ENCODE measurements around the gene HOXB5.

The HOXB5 gene

DNA sequence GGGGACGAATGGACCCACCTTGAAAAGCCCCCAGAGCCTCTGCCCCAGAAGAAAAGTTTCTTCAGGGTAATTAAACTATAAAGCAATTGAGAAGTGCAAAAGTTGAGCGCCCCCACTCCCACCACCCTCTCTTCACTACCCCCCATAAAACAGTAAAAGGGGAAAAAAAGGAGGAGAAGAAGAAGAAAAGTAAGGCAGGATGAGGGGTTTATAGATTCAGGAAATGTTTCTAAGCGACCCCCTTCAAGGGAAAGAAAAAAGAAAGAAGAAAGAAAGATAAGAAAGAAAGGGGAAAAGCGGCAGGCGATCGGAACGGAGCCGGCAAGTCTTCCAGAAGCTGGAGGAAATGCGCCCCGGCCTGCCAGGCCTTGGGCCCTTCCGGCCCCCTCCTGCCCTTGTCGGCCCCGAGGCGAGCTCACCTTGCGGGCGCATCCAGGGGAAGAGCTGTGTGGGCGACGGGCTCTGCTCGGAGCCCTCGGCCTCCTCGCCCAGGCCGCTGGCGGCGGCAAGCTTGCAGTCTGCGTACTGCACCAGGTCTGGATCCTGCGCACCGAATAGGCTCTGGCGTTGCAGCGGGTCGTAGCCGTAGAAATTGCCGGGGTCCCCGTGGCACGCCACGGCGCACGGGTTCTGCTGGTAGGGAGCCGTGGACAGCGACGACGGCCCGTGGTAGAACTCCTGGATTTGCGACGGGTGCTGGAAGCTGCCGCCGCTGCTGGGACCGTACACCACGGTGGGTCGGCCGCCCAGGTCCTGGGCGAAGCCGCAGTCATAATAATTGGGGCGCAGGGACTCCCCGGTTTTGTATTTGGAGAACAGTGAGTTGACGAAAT is 20.5 kb upstream of the HOXB5 start:
- TF ChIP-seq BACH2 (CRISPR knock-in tag; IDR thresholded peaks at IDR 0.05; ENCODE audit: borderline replicate concordance) (no peak), CSDC2 (CRISPR knock-in tag; IDR thresholded peaks at IDR 0.05) (no peak), OSR1 (CRISPR knock-in tag; IDR thresholded peaks at IDR 0.05) (no peak), ZFP3 (CRISPR knock-in tag; IDR thresholded peaks at IDR 0.05) (no peak), ZC3H10 (CRISPR knock-in tag; IDR thresholded peaks at IDR 0.05) (no peak), TOX (CRISPR knock-in tag; IDR thresholded peaks at IDR 0.05; ENCODE audit: borderline replicate concordance) (no peak), ZNF565 (CRISPR knock-in tag; conservative IDR thresholded peaks at IDR 0.05; ENCODE audit: low read depth) (no peak), TSHZ2 (CRISPR knock-in tag; IDR thresholded peaks at IDR 0.05) (no peak), PPARA (CRISPR knock-in tag; IDR thresholded peaks at IDR 0.05; ENCODE audit: borderline replicate concordance) (no peak), ESRRG (CRISPR knock-in tag; IDR thresholded peaks at IDR 0.05) (no peak), ZNF70 (CRISPR knock-in tag; IDR thresholded peaks at IDR 0.05) (no peak), ISL1 (CRISPR knock-in tag; IDR thresholded peaks at IDR 0.05) (no peak), ARNTL (CRISPR knock-in tag; IDR thresholded peaks at IDR 0.05; ENCODE audit: borderline replicate concordance, low read depth) (no peak), GLIS3 (CRISPR knock-in tag; IDR thresholded peaks at IDR 0.05) (no peak), CSRNP3 (CRISPR knock-in tag; IDR thresholded peaks at IDR 0.05) (no peak), RARB (CRISPR knock-in tag; IDR thresholded peaks at IDR 0.05) (no peak), SNAI2 (CRISPR knock-in tag; IDR thresholded peaks at IDR 0.05) (no peak)
- TF ChIP-seq, protein P1, sequence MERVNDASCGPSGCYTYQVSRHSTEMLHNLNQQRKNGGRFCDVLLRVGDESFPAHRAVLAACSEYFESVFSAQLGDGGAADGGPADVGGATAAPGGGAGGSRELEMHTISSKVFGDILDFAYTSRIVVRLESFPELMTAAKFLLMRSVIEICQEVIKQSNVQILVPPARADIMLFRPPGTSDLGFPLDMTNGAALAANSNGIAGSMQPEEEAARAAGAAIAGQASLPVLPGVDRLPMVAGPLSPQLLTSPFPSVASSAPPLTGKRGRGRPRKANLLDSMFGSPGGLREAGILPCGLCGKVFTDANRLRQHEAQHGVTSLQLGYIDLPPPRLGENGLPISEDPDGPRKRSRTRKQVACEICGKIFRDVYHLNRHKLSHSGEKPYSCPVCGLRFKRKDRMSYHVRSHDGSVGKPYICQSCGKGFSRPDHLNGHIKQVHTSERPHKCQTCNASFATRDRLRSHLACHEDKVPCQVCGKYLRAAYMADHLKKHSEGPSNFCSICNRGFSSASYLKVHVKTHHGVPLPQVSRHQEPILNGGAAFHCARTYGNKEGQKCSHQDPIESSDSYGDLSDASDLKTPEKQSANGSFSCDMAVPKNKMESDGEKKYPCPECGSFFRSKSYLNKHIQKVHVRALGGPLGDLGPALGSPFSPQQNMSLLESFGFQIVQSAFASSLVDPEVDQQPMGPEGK (CRISPR knock-in tag; IDR thresholded peaks at IDR 0.05; ENCODE audit: borderline replicate concordance), result no peak
- ATAC-seq, result peak; percentile 11; the same call in 1 of the 3 replicates

- peak; percentile 60 for ATAC-seq
- TF ChIP-seq GLIS3 (CRISPR knock-in tag; IDR thresholded peaks at IDR 0.05), result no peak
- no peak for TF ChIP-seq TCF4 (CRISPR knock-in tag; IDR thresholded peaks at IDR 0.05; ENCODE audit: borderline replicate concordance)
- TF ChIP-seq ZNF565 (CRISPR knock-in tag; conservative IDR thresholded peaks at IDR 0.05; ENCODE audit: low read depth), result no peak
- no peak for TF ChIP-seq SNAI2 (CRISPR knock-in tag; IDR thresholded peaks at IDR 0.05)
- no peak for TF ChIP-seq CSRNP3 (CRISPR knock-in tag; IDR thresholded peaks at IDR 0.05)
- no peak for TF ChIP-seq CREB5 (CRISPR knock-in tag; IDR thresholded peaks at IDR 0.05; ENCODE audit: low read depth)
- no peak for TF ChIP-seq TOX (CRISPR knock-in tag; IDR thresholded peaks at IDR 0.05; ENCODE audit: borderline replicate concordance)
- no peak for TF ChIP-seq ESRRG (CRISPR knock-in tag; IDR thresholded peaks at IDR 0.05)
- no peak for TF ChIP-seq POU6F1 (CRISPR knock-in tag; IDR thresholded peaks at IDR 0.05; ENCODE audit: borderline replicate concordance, low read depth)
- no peak for TF ChIP-seq ZFP3 (CRISPR knock-in tag; IDR thresholded peaks at IDR 0.05)
- TF ChIP-seq, protein P1 (CRISPR knock-in tag; IDR thresholded peaks at IDR 0.05; ENCODE audit: borderline replicate concordance), result no peak
- no peak for TF ChIP-seq RARB (CRISPR knock-in tag; IDR thresholded peaks at IDR 0.05)
- TF ChIP-seq ISL1 (CRISPR knock-in tag; IDR thresholded peaks at IDR 0.05), result no peak
- TF ChIP-seq ZNF8 (CRISPR knock-in tag; IDR thresholded peaks at IDR 0.05), result no peak
Measured at GRCh38 chr17:48612854-48613691, 19.5 kb upstream of the HOXB5 start.
